ENCODE data around the gene KCNQ2. TPM values are rescaled to one million over a fixed set of nuclear protein-coding genes. Genes with fewer than 3 reads are reported as not detected.

Gene KCNQ2
- total RNA-seq, 2 experiments from 2014 or later: not detected

GRCh38 chr20:63499338-63499969 is 27.0 kb upstream of the KCNQ2 start:
- H3K27me3 Mint-ChIP-seq: peaks cover 27% of the 10 kb centered on the region
- CTCF ChIA-PET: no interaction called here
- POLR2A ChIA-PET: no interaction called here

GRCh38 chr20:63498960-63499337 is 26.5 kb upstream of the KCNQ2 start, which contains the start of gene EEF1A2:
Gene EEF1A2 (minus strand): TSS chr20:63499083. CDS start chr20:63497763, 1,320 bp downstream.
- ChIA-PET POLR2A (no interaction called here), CTCF (no interaction called here)
- Mint-ChIP-seq H3K9me3 (no peaks in the 10 kb centered on the region), H3K4me1 (peaks cover 2% of the 10 kb centered on the region), H3K27ac (no peak within 1 kb of the TSS), H3K4me3 (no peak within 1 kb of the TSS), H3K36me3 (ENCODE audit: low read depth) (no peaks in the 10 kb centered on the region), H3K27me3 (peaks cover 25% of the 10 kb centered on the region)
- DNase-seq: peak; percentile 39

More at GRCh38 chr20:63499338-63499969, 27.0 kb upstream of the KCNQ2 start:
- DNase-seq: no peak
- Mint-ChIP-seq H3K9me3 (no peaks in the 10 kb centered on the region), H3K4me1 (peaks cover 2% of the 10 kb centered on the region), H3K4me3 (no peak overlapping the region), H3K27ac (no peak overlapping the region), H3K36me3 (ENCODE audit: low read depth) (no peaks in the 10 kb centered on the region)

DNA sequence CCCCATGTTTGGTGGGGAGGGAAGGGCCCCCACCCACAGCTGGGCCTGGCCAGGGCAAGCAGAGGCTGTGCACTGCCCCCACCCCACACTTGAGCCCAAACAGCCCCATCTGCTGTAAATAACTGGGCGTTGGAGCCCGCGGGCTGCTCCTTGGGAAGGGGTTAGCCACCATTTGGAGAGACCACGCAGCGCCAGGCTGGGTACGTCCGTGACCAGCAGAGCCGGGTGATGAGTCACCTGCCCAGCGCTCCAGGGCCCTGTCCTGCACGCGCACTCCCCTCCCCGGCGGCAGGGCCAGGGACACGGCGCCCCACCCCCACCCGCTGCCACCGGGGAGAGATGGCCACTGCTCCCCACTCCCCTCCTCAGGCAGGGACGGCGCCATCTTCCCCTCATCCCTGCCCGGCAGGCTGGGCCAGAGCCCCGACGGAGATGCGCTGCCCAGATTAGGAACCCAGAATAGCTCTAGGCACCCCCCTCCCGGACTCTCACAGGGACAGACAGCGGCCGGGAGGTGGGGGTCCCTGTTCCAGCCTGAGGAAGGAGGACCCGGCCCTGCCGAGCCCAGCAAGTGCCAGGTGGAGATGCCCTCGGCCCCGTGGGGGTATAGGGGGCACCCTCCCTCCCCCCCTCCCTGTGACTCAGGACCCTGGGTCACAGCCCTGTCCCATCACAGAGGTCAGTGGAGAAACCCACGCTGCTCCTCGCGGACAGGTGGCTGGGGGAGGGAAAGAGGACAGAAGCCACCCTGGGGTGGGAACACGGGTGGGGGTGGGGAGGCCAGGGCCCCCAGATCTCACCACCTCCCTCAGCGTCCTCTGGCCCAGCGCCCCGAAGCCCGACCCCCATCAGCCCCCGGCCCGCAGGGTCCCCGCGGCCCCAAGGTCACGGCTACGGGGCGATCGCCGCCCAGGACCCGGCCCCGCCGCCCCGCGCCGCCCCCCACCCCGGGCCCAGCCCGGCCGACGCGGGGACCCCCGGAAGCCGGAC is 25.8 kb upstream of the KCNQ2 start:
- ChIA-PET POLR2A (interaction anchor here (2.6 kb wide), 1 partner anchor 23 kb away, joined by 20 read pairs; the partner anchor contains the start of gene PPDPF), CTCF (interaction anchor here (1.8 kb wide), 1 partner anchor 10 kb away, joined by 4 read pairs; no protein-coding TSS in a partner anchor)
- Mint-ChIP-seq H3K36me3 (ENCODE audit: low read depth) (no peaks in the 10 kb centered on the region), H3K4me3 (no peak overlapping the region), H3K9me3 (no peaks in the 10 kb centered on the region), H3K27ac (no peak overlapping the region), H3K4me1 (peaks cover 2% of the 10 kb centered on the region), H3K27me3 (peaks cover 25% of the 10 kb centered on the region)
- no peak for DNase-seq

- POLR2A ChIA-PET: interaction anchor here (0.9 to 2.6 kb wide), 5 partner anchors 24 to 130 kb away, joined by 3 to 20 read pairs (median 5); partner anchors contain the start of genes GMEB2, PPDPF and PTK6
- Mint-ChIP-seq H3K4me3 (no peak overlapping the region), H3K27me3 (peaks cover 25% of the 10 kb centered on the region), H3K9me3 (no peaks in the 10 kb centered on the region), H3K36me3 (ENCODE audit: low read depth) (no peaks in the 10 kb centered on the region), H3K27ac (no peak overlapping the region), H3K4me1 (peaks cover 2% of the 10 kb centered on the region)
- CTCF ChIA-PET: interaction anchor here (1.0 to 1.8 kb wide), 6 partner anchors 11 to 587 kb away, joined by 3 to 13 read pairs (median 6); partner anchors contain the start of genes LIME1, LKAAEAR1, PPDPF and PTK6
- no peak for DNase-seq
Measured at GRCh38 chr20:63497138-63497945, 24.9 kb upstream of the KCNQ2 start.

DNA sequence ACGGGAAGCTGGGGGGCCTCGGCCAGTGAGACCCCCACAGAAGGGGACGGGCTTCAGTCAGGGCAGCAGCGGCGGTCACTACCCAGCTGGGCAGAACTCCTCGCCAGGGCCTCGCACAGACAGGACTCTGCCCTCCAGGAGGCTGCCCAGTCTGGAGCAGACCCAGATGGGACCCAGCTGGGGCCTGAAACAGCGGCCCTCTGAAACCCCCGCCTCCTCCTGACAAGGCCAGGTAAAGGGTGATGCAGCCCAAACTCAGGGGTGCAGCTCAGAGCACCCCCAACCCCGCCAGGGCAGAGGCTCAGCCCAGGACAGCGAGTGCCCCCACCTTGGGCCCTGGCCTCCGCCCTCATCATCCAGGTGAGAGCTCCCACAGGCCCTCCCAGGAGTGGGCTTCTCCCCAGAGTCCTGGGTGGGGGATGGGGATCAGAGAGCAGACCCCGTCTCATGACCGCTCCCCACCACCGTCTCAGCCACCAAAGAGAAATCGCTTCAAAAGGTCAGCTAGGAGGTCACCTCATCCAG is 24.2 kb upstream of the KCNQ2 start:
- Mint-ChIP-seq H3K36me3 (ENCODE audit: low read depth) (no peaks in the 10 kb centered on the region), H3K9me3 (no peaks in the 10 kb centered on the region), H3K4me3 (peak overlapping the region; percentile 43), H3K27ac (no peak overlapping the region), H3K27me3 (peaks cover 25% of the 10 kb centered on the region), H3K4me1 (peaks cover 2% of the 10 kb centered on the region)
- no peak for DNase-seq
- ChIA-PET CTCF (interaction anchor here (0.6 to 1.8 kb wide), 18 partner anchors 9 to 975 kb away, joined by 3 to 13 read pairs (median 4); partner anchors contain the start of genes LIME1, LKAAEAR1, PPDPF and PTK6), POLR2A (interaction anchor here (0.9 to 2.6 kb wide), 5 partner anchors 24 to 130 kb away, joined by 3 to 20 read pairs (median 5); partner anchors contain the start of genes GMEB2, PPDPF and PTK6)

- H3K4me1 Mint-ChIP-seq: peaks cover 2% of the 10 kb centered on the region
- H3K36me3 Mint-ChIP-seq (ENCODE audit: low read depth): no peaks in the 10 kb centered on the region
- POLR2A ChIA-PET: interaction anchor here (0.9 to 2.6 kb wide), 5 partner anchors 25 to 131 kb away, joined by 3 to 20 read pairs (median 5); partner anchors contain the start of genes GMEB2, PPDPF and PTK6
- H3K27me3 Mint-ChIP-seq: peaks cover 22% of the 10 kb centered on the region
- H3K27ac Mint-ChIP-seq: no peak overlapping the region
- peak; percentile 76 for DNase-seq
- H3K9me3 Mint-ChIP-seq: no peaks in the 10 kb centered on the region
- H3K4me3 Mint-ChIP-seq: peak overlapping the region; percentile 43
- CTCF ChIA-PET: interaction anchor here (0.6 to 1.8 kb wide), 17 partner anchors 9 to 974 kb away, joined by 3 to 13 read pairs (median 5); partner anchors contain the start of genes LIME1, LKAAEAR1, PPDPF and PTK6
Measured at GRCh38 chr20:63495741-63496595, 23.5 kb upstream of the KCNQ2 start.

DNA sequence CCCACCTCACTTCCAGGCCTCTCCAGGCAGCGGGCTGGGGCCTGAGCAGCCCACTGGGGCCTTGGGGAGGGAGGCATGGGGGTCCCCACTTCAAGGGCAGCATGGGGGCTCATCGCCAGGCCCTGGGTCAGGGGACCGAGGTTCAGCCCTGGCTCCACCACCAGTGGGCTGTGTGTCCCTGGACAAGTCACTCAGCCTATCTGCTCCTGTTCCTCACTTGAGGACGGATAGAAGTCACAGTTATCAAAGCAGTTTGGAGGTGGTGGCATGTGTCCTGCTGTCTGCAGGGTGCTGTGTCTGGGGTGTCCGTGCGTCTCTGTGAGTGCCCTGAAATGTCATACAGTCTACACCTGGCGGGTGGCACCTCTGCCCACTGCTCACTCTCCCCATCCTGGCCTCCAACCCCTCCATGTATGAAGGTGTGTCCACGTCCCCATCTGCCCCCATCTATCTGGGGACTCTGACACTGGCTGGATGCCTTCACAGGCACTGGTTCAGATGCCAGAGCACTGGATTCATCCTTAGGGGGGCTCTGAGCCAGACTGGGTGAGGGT is 22.8 kb upstream of the KCNQ2 start:
- Mint-ChIP-seq H3K27ac (no peak overlapping the region), H3K4me1 (peaks cover 2% of the 10 kb centered on the region), H3K27me3 (peaks cover 17% of the 10 kb centered on the region), H3K36me3 (ENCODE audit: low read depth) (no peaks in the 10 kb centered on the region), H3K4me3 (no peak overlapping the region), H3K9me3 (no peaks in the 10 kb centered on the region)
- DNase-seq: no peak
- CTCF ChIA-PET: interaction anchor here (1.4 to 1.5 kb wide), 3 partner anchors 15 to 28 kb away, joined by 3 to 8 read pairs (median 6); no protein-coding TSS in a partner anchor
- POLR2A ChIA-PET: interaction anchor here (1.8 kb wide), 1 partner anchor 29 kb away, joined by 5 read pairs; no protein-coding TSS in a partner anchor

- ChIA-PET POLR2A (no interaction called here), CTCF (no interaction called here)
- no peak overlapping the region for H3K4me3 Mint-ChIP-seq
- H3K4me1 Mint-ChIP-seq: peaks cover 2% of the 10 kb centered on the region
- no peaks in the 10 kb centered on the region for H3K36me3 Mint-ChIP-seq (ENCODE audit: low read depth)
- peaks cover 20% of the 10 kb centered on the region for H3K27me3 Mint-ChIP-seq
- no peaks in the 10 kb centered on the region for H3K9me3 Mint-ChIP-seq
- no peak for DNase-seq
- no peak overlapping the region for H3K27ac Mint-ChIP-seq
Measured at GRCh38 chr20:63494420-63495166, 22.1 kb upstream of the KCNQ2 start.

DNA sequence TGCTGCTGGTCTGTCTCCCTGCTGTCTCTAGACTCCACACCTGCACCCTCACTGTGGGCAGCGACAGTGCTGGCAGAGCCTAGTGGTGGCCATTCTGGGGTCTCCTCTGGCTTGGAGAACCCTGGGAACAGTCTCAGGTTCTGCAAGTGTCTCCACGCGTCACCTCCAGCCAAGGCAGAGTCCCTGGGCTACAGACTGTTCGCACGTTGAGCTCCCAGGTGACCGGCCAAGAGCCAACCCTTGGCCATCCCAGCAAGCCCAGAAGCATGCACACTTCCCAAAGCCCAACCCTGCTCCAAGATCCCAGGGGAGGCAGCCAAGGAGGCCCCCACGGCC is 21.6 kb upstream of the KCNQ2 start:
- ChIA-PET CTCF (no interaction called here), POLR2A (no interaction called here)
- no peak overlapping the region for H3K27ac Mint-ChIP-seq
- no peaks in the 10 kb centered on the region for H3K36me3 Mint-ChIP-seq (ENCODE audit: low read depth)
- DNase-seq: no peak
- H3K4me3 Mint-ChIP-seq: no peak overlapping the region
- H3K4me1 Mint-ChIP-seq: peaks cover 2% of the 10 kb centered on the region
- peaks cover 20% of the 10 kb centered on the region for H3K27me3 Mint-ChIP-seq
- H3K9me3 Mint-ChIP-seq: no peaks in the 10 kb centered on the region

DNA sequence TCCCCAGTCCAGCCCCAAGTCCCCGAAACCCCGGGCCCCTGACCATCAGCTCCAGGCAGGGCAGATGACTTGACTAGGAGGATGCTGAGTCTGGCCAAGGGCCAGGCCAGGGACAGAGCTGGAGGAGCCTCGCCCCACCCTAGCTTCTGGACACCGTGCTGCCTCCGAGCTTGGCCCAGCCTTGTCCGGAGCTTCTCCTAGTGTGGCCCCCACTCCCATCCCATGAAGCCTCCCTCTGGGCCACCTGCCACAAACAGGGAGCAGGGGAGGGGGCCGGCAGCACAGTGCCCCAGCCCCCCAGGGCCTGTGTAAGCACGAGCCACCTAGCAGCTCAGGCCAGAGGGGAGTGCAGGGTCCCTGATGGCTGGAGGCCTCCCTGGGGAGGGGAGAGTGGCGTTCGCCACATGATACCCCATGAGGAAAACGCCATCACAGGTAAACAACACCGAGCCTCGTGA is 21.1 kb upstream of the KCNQ2 start:
- POLR2A ChIA-PET: no interaction called here
- no peak for DNase-seq

DNA sequence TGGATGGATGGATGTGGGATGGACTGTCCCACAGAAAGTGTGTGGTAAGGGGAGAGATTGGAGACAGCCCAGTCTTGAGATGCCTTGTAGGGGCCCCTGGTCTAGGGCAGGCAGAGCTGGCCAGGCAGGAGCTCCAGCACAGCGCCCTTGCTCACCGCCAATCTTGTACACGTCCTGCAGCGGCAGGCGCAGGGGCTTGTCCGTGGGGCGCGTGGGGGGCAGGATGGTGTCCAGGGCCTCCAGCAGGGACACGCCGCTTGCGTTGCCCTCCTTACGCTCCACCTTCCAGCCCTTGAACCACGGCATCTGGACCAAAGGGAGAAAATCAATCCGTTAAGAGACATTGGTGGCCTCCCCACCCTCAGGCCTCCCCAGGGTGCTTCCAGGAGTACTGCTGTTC is 20.5 kb upstream of the KCNQ2 start:
- H3K27ac Mint-ChIP-seq: no peak overlapping the region
- peaks cover 2% of the 10 kb centered on the region for H3K4me1 Mint-ChIP-seq
- ChIA-PET POLR2A (no interaction called here), CTCF (no interaction called here)
- no peaks in the 10 kb centered on the region for H3K36me3 Mint-ChIP-seq (ENCODE audit: low read depth)
- H3K9me3 Mint-ChIP-seq: no peaks in the 10 kb centered on the region
- no peak for DNase-seq
- H3K4me3 Mint-ChIP-seq: no peak overlapping the region
- peaks cover 18% of the 10 kb centered on the region for H3K27me3 Mint-ChIP-seq

More for the DNA sequence above, 21.1 kb upstream of the KCNQ2 start:
- peaks cover 20% of the 10 kb centered on the region for H3K27me3 Mint-ChIP-seq
- H3K27ac Mint-ChIP-seq: no peak overlapping the region
- no peaks in the 10 kb centered on the region for H3K36me3 Mint-ChIP-seq (ENCODE audit: low read depth)
- no peak overlapping the region for H3K4me3 Mint-ChIP-seq
- peaks cover 2% of the 10 kb centered on the region for H3K4me1 Mint-ChIP-seq
- CTCF ChIA-PET: no interaction called here
- no peaks in the 10 kb centered on the region for H3K9me3 Mint-ChIP-seq
